Left lung (tissue), 10 donors: Measurements from ENCODE around the gene CDH2. TPM values are rescaled to one million over a fixed set of nuclear protein-coding genes. Genes with fewer than 3 reads are reported as not detected.

Experiments
- ATAC-seq: fragments of 200-7000 bp; cut with Tn5 transposase; one replicate; pipeline ENCODE4 v1.9.1; 2020; ENCODE audit warnings: moderate library complexity
- DNase-seq, 4 donors: peaks; one replicate each; pipeline ENCODE4 v3.0.0-alpha.2; 2013 to 2020
- H3K27ac ChIP-seq, 2 donors: fragments of 200-600 bp; sonication (generic) in 1 of 2; one replicate each; pipeline versions ENCODE4 v1.5.0 to v1.8.0; 2020 to 2021
- H3K27me3 ChIP-seq, 2 donors: fragments of 200-600 bp; sonication (generic) in 1 of 2; one replicate each; pipeline versions ENCODE4 v1.5.0 to v1.8.0; 2020 to 2021
- H3K36me3 ChIP-seq, 2 donors: fragments of 200-600 bp; sonication (generic) in 1 of 2; one replicate each; pipeline versions ENCODE4 v1.5.0 to v1.8.0; 2020 to 2021
- H3K4me1 ChIP-seq, 2 donors: fragments of 200-600 bp; one replicate each; pipeline ENCODE4 v1.8.0; 2021
- H3K4me3 ChIP-seq, 2 donors: fragments of 200-600 bp; sonication (generic) in 1 of 2; one replicate each; pipeline versions ENCODE4 v1.5.0 to v1.8.0; 2020 to 2021; ENCODE audit warnings: mild to moderate bottlenecking in 1 of 2
- H3K9me3 ChIP-seq, 2 donors: fragments of 200-600 bp; sonication (generic) in 1 of 2; one replicate each; pipeline versions ENCODE4 v1.5.0 to v1.8.0; 2020 to 2021
- CTCF ChIP-seq, 2 donors: fragments of 200-600 bp; sonication (generic) in 1 of 2; IDR thresholded peaks; one replicate each; pipeline versions ENCODE4 v1.5.0 to v1.8.0; 2021; ENCODE audit warnings: antibody characterized with exemption in 2 of 2
- intact Hi-C, 2 donors: fragments of 100-400 bp; cut with DNase I; formaldehyde crosslinking; loops; one replicate each; pipeline versions ENCODE4 v1.11.2 to v1.14.2; 2022
- polyA plus RNA-seq, 6 donors: library from polyadenylated mRNA; unstranded; fragments of 120-200 nt; gene quantifications; one replicate each; pipeline ENCODE4 v1.2.1, GENCODE V29; 2013; ENCODE audit not compliant: insufficient read length in 6 of 6
- total RNA-seq, 2 donors: library from RNA; stranded (reverse); fragmentation: NEBNext Ultra II Directional; extraction: Animal tissue kit (Norgen Biotek cat#: 25700); gene quantifications; one replicate each; pipeline ENCODE4 v1.2.1, GENCODE V29; 2021
- donor health status: DM: no; HTN: yes; CAD: no.
- donor health status: DM: no; HTN: no; CAD: no.

CDH2 gene
- total and polyA plus RNA-seq, 8 donors: 1.6 to 15.0 (median 7.0) TPM

- peak in 2 of 4 donors; percentile 6 to 72 for DNase-seq
- no peaks in the 10 kb centered on the region for H3K9me3 ChIP-seq
- no peak for ATAC-seq
- peaks cover 47 to 82% of the 10 kb centered on the region in 2 donors for H3K27me3 ChIP-seq
- H3K4me3 ChIP-seq: peak overlapping the region; percentile 41 to 45
- H3K27ac ChIP-seq: no peak overlapping the region
- intact Hi-C loops: no loop called here
- no peaks in the 10 kb centered on the region for H3K36me3 ChIP-seq
- peaks cover 6 to 16% of the 10 kb centered on the region in 2 donors for H3K4me1 ChIP-seq
- no peak for TF ChIP-seq CTCF (IDR thresholded peaks at IDR 0.05)
These were observed 307 bp downstream of the CDH2 start for GRCh38 chr18:28176698-28176947.

- Histone ChIP-seq H3K27ac (no peak overlapping the region), H3K36me3 (no peaks in the 10 kb centered on the region), H3K27me3 (peaks cover 47 to 82% of the 10 kb centered on the region in 2 donors), H3K9me3 (no peaks in the 10 kb centered on the region), H3K4me3 (peak overlapping the region in 1 of 2 donors; percentile 45), H3K4me1 (peaks cover 6 to 16% of the 10 kb centered on the region in 2 donors)
- ATAC-seq (peak; percentile 16), DNase-seq (no peak)
- no peak for TF ChIP-seq CTCF (IDR thresholded peaks at IDR 0.05)
- intact Hi-C loops: no loop called here
These were observed 816 bp downstream of the CDH2 start for GRCh38 chr18:28175930-28176697.

- DNase-seq (peak in 2 of 4 donors; percentile 43 to 77), ATAC-seq (peak; percentile 51)
- no peaks in the 10 kb centered on the region for H3K36me3 ChIP-seq
- H3K4me3 ChIP-seq: peak overlapping the region in 1 of 2 donors; percentile 45
- intact Hi-C loops: no loop called here
- H3K9me3 ChIP-seq: no peaks in the 10 kb centered on the region
- H3K27me3 ChIP-seq: peaks cover 47 to 82% of the 10 kb centered on the region in 2 donors
- no peak for TF ChIP-seq CTCF (IDR thresholded peaks at IDR 0.05)
- H3K27ac ChIP-seq: no peak overlapping the region
- H3K4me1 ChIP-seq: peaks cover 6 to 16% of the 10 kb centered on the region in 2 donors
These were observed 1.6 kb downstream of the CDH2 start for GRCh38 chr18:28175150-28175929.

GRCh38 chr18:28174181-28174905, 2.6 kb downstream of the CDH2 start:
- intact Hi-C loops: no loop called here
- DNase-seq (no peak), ATAC-seq (no peak)
- Histone ChIP-seq H3K36me3 (no peaks in the 10 kb centered on the region), H3K27me3 (peaks cover 47 to 79% of the 10 kb centered on the region in 2 donors), H3K27ac (no peak overlapping the region), H3K4me3 (no peak overlapping the region), H3K9me3 (no peaks in the 10 kb centered on the region), H3K4me1 (peaks cover 6 to 16% of the 10 kb centered on the region in 2 donors)
- TF ChIP-seq CTCF (IDR thresholded peaks at IDR 0.05): no peak

- Histone ChIP-seq H3K36me3 (no peaks in the 10 kb centered on the region), H3K27ac (no peak overlapping the region), H3K27me3 (peaks cover 34 to 54% of the 10 kb centered on the region in 2 donors), H3K9me3 (no peaks in the 10 kb centered on the region), H3K4me3 (no peak overlapping the region), H3K4me1 (peaks cover 4 to 11% of the 10 kb centered on the region in 2 donors)
- ATAC-seq (no peak), DNase-seq (no peak)
- TF ChIP-seq CTCF (IDR thresholded peaks at IDR 0.05): no peak
- intact Hi-C loops: no loop called here
These were observed 5.1 kb downstream of the CDH2 start for GRCh38 chr18:28171837-28172236.
